ENCODE results near the gene ZDHHC17.
"Not testable (repeated sequence)": the region's sequence is repeated elsewhere in the genome, so short reads cannot be mapped to it uniquely, and the experiment has no call there.

Gene ZDHHC17

GRCh38 chr12:76719171-76720041 lies 44.5 kb upstream of the ZDHHC17 start:
- no peaks in the 10 kb centered on the region for H3K9me3 ChIP-seq
- no peaks in the 10 kb centered on the region for H3K4me1 ChIP-seq (ENCODE audit: control insufficient read depth in 1 of 2, insufficient read depth in 1 of 2, low read depth in 1 of 2, low read length in 1 of 2)
- H3K27me3 ChIP-seq = no peaks in the 10 kb centered on the region
- no peak overlapping the region for H3K27ac ChIP-seq
- no peak overlapping the region for H3K4me3 ChIP-seq (ENCODE audit: low read depth in 1 of 2, low read length in 1 of 2)
- H3K36me3 ChIP-seq = no peaks in the 10 kb centered on the region
- no peak for TF ChIP-seq CTCF (IDR thresholded peaks at IDR 0.05)

- no peaks in the 10 kb centered on the region for H3K9me3 ChIP-seq
- no peaks in the 10 kb centered on the region for H3K4me1 ChIP-seq (ENCODE audit: control insufficient read depth in 1 of 2, insufficient read depth in 1 of 2, low read depth in 1 of 2, low read length in 1 of 2)
- no peak overlapping the region for H3K27ac ChIP-seq
- no peaks in the 10 kb centered on the region for H3K36me3 ChIP-seq
- TF ChIP-seq CTCF (IDR thresholded peaks at IDR 0.05) = no peak
- H3K27me3 ChIP-seq = no peaks in the 10 kb centered on the region
- H3K4me3 ChIP-seq (ENCODE audit: low read depth in 1 of 2, low read length in 1 of 2) = no peak overlapping the region
Observed at GRCh38 chr12:76720068-76720467, 43.8 kb upstream of the ZDHHC17 start.

- Histone ChIP-seq H3K4me3 (ENCODE audit: low read depth in 1 of 2, low read length in 1 of 2) (no peak overlapping the region), H3K4me1 (ENCODE audit: control insufficient read depth in 1 of 2, insufficient read depth in 1 of 2, low read depth in 1 of 2, low read length in 1 of 2) (no peaks in the 10 kb centered on the region), H3K36me3 (no peaks in the 10 kb centered on the region), H3K9me3 (no peaks in the 10 kb centered on the region), H3K27me3 (no peaks in the 10 kb centered on the region), H3K27ac (no peak overlapping the region)
- TF ChIP-seq CTCF (IDR thresholded peaks at IDR 0.05) = no peak
Observed at GRCh38 chr12:76726626-76727025, 37.3 kb upstream of the ZDHHC17 start.

- H3K9me3 ChIP-seq; H3K4me3 ChIP-seq (ENCODE audit: low read depth in 1 of 2, low read length in 1 of 2); H3K4me1 ChIP-seq (ENCODE audit: control insufficient read depth in 1 of 2, insufficient read depth in 1 of 2, low read depth in 1 of 2, low read length in 1 of 2); H3K27me3 ChIP-seq; H3K36me3 ChIP-seq; H3K27ac ChIP-seq: not testable (repeated sequence)
Observed at GRCh38 chr12:76732188-76732587, 31.7 kb upstream of the ZDHHC17 start.

- H3K27ac ChIP-seq; H3K4me3 ChIP-seq (ENCODE audit: low read depth in 1 of 2, low read length in 1 of 2); H3K9me3 ChIP-seq; H3K27me3 ChIP-seq; H3K36me3 ChIP-seq: not testable (repeated sequence)
- H3K4me1 ChIP-seq (ENCODE audit: control insufficient read depth in 1 of 2, insufficient read depth in 1 of 2, low read depth in 1 of 2, low read length in 1 of 2) = peaks cover 21 to 25% of the 10 kb centered on the region in 2 experiments
Observed at GRCh38 chr12:76737689-76738088, 26.2 kb upstream of the ZDHHC17 start.

GRCh38 chr12:76738824-76739579 lies 24.9 kb upstream of the ZDHHC17 start:
- no peak overlapping the region for H3K4me3 ChIP-seq (ENCODE audit: low read depth in 1 of 2, low read length in 1 of 2)
- H3K27ac ChIP-seq = no peak overlapping the region
- H3K27me3 ChIP-seq = no peaks in the 10 kb centered on the region
- peaks cover 21 to 25% of the 10 kb centered on the region in 2 experiments for H3K4me1 ChIP-seq (ENCODE audit: control insufficient read depth in 1 of 2, insufficient read depth in 1 of 2, low read depth in 1 of 2, low read length in 1 of 2)
- no peaks in the 10 kb centered on the region for H3K36me3 ChIP-seq
- H3K9me3 ChIP-seq = no peaks in the 10 kb centered on the region
- TF ChIP-seq CTCF (IDR thresholded peaks at IDR 0.05) = no peak
